Umbilical cord (tissue), 2 donors: ENCODE measurements around the gene HPS4. TPM values are rescaled to one million over a fixed set of nuclear protein-coding genes. Genes with fewer than 3 reads are reported as not detected.
"Not testable (repeated sequence)": the region's sequence is repeated elsewhere in the genome, so short reads cannot be mapped to it uniquely, and the experiment has no call there.

Experiments used
- DNase-seq: peaks from one replicate; pipeline ENCODE4 v3.0.0-alpha.2; 2015; ENCODE audit warnings: low spot score
- total RNA-seq: library from RNA; depleted of rRNA; stranded (reverse); fragments of >200 nt; gene quantifications from one replicate; pipeline ENCODE4 v1.2.3, GENCODE V29; 2014; ENCODE audit warnings: low replicate concordance; ENCODE audit not compliant: insufficient read depth

Gene HPS4
- total RNA-seq, 1 donor from 2014 or later = 39.7 TPM

DNA sequence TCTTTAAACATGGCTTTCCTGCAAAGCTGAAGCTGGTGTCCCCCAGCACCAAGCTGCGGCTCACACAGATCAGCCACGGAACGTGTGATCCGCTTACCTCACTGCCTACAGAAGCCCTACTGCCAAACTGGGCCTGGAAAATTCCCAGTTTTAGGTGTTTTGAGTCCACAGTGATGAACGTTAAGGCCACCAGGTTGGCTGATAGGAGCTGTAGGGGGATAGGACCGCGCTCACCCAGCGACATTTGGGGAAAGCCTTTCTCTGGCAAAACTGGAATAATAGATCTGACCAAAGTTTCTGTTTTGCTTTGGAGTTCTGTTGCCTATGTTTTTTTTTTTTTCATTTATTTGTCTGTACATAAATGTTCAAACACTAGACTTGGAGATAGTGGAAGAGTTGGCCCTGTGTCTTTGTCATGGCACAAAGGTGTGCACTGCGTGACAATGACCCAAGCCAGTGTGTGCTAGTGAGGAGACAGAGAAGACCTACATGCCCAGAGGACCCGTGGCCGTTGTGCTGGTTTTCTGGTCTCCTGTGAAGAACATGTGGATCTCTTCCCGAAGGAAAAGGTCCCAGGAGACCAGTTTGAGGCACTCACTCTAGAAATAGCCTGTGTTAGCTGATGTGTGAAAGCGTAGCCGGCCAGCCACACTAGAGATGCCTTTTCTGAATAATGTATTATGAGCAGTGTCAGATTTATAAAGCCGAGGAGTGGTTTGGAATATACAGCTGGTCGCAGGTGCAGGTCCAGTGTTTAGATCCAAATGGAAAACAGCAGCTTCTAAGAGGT lies 39.5 kb downstream of the HPS4 start:
- DNase-seq = no peak

DNA sequence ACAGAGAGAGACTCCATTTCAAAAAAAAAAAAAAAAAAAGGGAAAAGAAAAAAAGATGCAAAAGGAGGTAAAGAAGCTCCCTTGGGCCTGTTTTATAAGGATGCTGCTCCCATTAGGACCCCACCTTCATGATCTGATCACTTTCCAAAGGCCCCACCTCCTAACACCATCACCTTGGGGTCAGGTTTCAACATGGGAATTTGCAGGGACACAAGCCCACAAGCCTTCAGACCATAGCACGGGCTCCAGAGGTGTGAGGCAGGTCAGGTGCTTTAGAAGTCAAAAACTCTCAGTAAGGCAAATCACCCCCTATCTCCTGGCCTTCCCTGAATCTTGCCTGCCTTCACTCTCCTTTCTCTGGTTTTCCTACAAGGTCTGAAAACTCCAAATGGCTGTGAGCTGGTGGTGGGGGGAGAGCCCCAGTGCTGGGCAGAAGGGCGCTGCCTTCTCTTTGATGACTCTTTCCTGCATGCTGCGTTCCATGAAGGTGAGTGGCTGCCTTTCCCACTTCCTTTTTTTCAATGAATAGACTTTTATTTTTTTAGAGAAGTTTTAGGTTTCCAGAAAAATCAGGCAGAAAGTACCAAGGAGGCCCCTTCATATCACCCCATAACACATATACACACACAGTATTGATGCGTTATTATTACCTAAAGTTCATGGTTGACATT lies 41.4 kb downstream of the HPS4 start:
- DNase-seq = no peak

DNA sequence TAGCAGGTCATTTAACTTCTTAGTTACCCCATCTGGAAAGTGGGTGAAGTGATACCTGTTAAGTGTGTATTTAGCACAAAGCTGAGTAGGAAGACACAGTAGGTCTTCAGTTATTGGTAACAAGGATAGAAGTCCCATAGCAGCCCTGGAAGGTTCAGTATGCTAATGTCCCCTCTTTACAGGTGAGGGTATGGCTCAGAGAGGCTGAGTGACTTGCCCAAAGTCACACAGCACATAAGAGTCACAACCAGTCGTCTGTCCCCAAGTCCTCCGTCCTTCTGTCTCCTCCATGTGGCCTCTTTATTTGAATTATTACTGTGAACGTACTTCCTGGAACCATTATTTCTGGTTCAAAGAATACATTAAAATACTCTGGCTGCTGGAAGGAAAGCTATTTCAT lies 44.0 kb downstream of the HPS4 start:
- no peak for DNase-seq

DNA sequence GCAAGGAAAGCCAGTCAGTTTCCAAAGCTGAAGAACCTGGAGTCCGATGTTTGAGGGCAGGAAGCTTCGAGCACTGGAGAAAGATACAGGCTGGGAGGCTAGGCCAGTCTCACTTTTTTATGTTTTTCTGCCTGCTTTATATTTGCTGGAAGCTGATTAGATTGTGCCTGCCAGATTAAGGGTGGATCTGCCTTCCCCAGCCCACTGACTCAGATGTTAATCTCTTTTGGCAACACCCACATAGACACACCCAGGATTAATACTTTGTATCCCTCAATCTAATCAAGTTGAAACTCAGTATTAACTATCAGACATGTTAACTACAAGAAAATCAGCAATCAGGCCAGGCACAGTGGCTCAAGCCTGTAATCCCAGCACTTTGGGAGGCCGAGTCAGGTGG lies 44.8 kb downstream of the HPS4 start:
- DNase-seq = not testable (repeated sequence)

DNA sequence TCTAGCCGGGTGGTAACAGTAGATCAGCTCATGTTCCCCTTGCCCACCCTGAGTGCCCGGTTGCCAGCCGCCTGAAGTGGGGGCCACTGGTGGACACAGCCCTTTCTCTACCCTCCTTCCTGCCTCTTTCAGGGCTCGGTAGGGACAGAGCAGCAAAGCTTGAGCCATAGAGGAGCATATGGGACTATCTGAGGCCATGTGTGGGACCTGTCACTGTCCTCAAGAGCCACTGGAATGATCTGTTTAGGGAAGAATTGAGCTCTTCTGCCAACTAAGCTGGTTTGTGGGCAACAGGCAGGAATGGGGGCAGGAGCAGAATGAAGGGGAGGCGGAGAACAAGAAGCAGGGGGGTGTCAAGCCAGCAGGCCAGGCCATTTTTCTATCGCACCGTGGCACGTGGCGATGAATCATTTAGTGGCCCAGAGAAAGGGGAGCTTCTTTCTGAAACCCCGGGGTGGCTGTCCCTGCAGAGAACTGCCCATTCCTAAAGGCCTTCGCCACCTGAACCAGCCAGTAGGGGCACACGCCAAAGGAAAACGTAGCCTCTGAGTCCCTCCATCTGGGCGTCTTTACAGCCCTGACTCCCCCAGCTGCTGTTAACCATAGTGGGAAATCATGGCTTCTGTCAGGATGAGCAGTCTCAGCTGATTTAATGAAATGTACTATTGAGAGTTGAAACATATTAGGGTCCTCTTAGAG lies 45.7 kb downstream of the HPS4 start:
- no peak for DNase-seq

DNA sequence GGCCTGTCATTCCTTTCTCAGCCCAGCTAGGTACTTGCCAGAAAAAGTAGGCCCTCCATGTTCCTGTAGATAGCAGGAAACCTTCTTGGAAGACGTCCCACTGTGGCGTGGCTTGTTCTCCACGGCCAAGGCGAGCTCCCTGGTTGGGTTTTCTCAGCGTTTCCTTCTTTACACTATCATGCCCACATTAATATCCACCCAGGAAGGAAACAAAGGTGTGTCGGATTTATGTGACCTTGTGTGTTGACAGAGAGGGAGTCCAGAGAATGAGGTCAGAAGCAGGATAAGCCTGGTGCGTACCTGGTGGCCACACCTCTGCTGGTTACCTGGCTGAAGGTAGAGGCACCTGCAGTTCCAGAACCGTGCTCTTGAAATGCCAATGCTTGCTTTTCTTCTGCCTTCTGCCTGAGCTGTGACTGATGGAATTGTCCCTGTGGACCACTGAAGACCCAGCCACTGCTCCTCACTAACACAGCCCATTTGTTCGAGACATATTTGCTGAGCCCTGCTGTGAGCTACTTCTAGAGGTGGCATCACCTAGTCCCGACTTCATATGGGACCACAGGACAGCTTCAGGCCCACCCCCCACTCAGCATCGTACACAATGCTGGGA lies 46.6 kb downstream of the HPS4 start:
- no peak for DNase-seq

DNA sequence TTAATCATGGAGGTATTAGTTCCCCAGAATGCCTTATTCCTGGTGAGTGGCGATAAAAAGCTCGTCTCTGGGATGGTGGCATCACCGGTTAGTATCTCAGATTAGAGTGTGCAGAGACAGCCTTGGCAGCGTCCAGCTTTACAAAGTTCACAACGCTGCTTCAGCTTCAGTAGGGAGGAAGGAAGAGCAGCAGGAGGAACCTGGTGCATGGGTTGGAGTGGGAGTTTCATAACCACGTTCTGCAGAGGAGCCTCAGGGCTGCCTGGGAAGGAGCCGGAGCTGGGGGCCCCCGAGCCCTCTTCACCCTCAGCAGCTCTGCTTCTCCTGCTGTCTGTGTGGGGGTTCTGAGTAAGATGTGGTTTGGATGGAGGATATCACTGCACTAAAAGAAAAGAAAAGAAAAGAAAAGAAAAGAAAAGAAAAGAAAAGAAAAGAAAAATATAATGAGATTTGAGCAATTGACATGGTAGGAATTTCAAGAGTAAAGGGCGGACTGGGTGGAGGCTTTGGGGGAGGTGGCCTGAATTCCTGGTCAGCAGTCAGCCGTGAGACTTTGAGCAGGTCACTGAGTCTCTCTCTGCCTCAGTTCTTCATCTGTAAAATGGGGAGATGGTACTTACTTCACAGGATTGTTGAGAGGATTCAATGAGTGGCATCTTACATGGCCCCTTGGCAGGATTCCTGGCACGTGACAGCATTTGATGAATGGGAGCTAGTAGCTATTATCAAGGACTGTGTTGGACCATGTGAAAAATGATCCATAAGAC lies 48.1 kb downstream of the HPS4 start:
- peak; percentile 7 for DNase-seq

DNA sequence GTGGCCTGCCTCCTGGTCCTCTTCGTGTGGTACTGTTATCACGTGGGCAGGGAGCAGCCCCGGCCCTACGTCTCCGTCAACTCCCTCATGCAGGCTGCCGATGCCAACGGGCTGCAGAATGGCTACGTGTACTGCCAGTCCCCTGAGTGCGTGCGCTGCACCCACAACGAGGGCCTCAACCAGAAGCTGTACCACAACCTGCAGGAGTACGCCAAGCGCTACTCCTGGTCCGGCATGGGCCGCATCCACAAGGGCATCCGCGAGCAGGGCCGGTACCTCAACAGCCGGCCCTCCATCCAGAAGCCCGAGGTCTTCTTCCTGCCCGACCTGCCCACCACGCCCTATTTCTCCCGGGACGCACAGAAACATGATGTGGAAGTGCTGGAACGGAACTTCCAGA lies 49.8 kb downstream of the HPS4 start:
- no peak for DNase-seq

DNA sequence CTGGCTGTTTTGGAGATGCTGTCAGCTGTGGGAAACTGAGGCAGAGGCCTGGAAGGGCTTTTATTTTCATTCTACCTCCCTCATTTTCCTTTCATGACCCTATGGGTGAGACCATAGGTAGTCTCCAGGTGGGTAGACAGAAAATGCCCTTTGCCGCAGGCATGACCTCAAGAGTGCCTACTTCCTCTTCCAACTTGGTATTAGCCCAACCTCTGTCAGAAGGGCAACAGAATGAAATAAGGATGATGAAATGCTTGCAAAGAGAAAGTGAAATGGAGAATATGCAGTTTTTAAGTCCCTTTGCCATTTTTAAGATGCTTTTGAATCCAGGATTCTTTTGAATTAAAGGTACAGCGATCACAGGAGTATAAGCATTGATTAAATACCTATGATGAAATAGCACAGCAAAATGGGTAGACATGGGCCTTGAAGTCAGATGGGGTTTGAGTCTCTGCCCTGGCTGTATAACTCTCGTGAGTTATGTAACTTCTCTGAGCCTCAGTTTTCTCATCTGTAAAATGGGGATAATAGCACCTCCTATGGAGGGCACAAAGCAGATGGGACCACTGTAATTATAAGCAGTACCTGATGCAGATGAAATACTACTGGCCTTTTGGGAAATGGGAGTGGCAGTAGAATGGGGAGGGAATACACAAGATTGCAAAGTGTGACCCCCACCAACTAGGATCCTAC lies 50.8 kb downstream of the HPS4 start:
- DNase-seq = no peak

DNA sequence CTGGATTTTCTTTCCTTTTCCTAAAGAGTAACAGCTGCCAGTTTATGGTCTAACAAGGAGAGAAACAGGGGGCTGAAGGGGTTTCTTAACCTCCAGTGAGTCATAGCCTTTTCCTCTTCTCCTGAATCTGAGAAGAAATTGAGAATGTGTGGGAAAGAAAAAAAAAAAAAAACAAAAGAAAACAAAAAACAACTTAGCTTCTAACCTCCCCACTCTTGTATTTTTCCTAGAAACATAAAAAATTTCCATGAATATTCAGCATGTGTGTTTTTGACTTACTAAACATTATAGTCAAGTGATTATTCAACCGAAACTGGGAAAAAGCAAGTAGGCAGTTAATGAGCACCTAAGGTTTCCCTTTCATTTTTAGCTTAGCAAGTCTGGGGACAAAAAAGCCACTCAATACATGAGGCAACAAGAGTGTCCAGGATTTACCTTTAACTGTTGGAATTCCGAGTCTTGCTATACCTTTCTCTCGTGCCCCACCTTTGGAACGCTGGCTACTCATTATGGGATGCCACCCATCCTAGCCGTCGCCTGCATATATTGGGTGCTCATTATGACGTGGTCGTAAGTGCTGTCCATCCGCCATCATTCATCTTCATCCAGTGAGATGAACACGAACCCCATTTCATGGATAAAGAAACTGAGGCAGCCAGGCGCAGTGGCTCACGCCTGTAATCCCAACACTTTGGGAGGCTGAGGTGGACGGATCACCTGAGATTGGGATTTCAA lies 52.2 kb downstream of the HPS4 start:
- DNase-seq = no peak

DNA sequence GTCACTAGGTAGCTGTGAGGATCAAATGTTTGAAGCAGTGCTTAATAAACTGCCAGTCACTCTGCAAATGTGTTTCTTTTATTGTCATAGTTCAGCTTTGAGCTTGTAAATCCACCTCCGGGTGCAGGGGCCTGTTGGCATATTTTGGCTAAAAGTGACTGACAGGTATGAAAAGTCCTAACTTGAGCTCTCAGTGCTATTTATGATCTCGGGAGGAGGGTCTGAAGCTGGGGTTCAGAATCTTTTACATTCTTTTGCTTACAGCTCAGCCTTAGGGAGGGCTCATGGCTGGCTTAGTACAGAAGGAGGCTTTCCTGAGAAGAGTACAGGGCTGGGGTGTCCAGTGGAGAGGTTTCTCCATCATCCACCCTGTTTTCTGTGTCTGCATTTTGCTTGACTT lies 53.0 kb downstream of the HPS4 start:
- DNase-seq = no peak

DNA sequence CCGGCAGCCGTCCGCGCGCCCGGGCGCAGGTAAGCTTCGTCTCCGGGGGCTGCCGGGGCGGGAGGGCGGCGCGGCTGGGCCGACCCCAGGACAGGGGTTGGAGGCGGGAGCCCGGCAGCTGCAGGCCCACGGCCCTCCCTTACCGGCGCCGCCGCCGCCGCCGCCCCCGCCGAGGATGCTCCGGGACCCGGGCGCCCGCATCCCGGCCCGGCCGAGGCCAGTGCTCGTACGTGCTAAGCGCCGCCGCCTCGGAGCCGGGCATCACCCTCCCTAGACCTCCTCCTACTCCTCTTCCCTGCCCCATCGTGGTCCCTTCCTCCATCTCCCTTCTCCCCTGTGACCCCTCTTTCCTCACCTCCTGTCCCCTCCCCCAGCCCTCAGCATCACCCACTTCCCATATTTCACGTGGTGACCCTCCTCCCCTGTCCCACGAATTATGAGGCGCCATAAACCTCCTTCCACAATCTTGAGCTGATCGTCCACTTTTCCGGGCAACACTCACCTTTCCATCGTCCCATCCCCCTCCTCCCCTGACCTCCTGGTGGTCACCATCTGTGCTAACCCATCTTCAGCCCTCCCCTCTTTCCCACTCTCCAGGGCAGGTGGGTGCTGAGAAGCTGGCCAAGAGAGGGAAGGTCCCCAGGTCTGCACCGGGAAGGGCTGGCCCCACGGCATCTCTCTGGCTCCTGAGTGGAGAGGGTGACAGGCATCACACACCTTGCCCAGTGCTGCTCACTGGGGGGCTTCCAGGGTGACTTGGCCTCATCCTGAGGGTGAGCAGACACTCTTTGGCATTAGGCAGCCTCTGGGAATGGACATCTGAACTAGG lies 53.9 kb downstream of the HPS4 start:
- DNase-seq = no peak

DNA sequence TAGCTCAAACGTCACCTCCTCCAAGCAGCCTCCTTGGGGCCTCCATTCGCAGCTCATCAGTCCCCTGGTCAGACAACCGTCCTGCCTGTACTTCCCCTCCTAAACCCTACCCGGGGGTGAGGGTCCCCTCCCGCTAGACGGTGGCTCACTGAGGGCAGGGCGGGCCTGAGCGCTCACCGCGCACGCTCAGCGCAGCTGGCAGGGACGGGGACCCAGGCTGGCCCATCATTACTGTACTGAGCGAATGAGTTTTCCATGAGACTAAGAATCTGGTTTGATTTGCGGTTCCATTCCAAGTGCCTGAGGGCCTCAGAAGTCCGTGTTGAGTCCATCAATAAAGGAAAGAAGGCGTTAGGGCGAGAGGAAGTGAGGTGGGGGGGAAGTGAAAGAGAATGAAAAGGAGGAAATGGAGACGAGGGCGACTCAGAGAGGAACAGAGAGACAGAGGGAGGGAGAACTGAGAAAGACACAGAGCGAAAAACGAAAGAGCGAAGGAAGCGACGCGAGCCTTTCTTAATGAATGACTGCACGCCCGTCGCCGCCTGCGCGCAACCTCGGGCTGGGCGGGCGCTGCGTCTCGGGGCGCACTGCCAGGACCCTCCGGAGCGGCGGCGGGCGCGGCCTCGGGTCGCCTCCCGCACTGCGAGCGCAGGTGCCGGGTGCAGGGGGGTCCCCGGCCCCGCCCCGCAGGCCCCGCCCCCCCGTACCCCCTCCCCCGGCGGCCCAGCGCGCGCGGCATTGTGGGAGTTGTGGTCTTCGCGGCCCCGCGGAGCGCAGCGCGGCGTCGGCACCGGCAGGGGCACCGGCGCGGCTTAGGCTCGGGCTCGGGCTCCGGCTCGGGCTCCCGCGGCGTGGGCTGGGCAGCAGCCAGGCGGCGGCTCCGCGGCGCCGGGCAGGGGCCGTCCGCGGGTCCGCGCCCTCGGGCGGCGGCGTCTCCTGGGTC lies 54.8 kb downstream of the HPS4 start, which contains the start of gene ASPHD2:
Gene ASPHD2, plus strand, starts transcription at position 746 of the 943 bp plus-strand sequence. CDS start 4,356 bp downstream, outside the sequence.
- DNase-seq = peak; percentile 57

DNA sequence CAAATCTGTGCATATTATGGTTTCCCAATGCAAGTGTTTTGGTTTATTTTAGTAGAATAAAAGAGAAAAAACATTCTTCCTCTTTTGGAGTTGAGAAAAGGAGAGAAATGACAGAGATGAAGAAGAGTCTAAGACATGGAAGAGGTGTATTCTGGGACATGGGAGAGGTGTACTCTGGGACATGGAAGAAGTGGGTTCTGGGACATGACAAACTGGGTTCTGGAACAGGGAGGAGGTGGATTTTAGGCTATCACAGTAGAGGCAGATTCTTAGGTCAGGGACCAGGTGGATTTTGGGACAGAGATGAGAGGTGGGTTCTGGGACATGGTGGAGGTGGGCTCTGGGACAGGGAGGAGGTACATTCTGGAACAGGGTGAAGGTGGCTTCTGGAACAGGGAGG lies 56.7 kb downstream of the HPS4 start:
- no peak for DNase-seq

DNA sequence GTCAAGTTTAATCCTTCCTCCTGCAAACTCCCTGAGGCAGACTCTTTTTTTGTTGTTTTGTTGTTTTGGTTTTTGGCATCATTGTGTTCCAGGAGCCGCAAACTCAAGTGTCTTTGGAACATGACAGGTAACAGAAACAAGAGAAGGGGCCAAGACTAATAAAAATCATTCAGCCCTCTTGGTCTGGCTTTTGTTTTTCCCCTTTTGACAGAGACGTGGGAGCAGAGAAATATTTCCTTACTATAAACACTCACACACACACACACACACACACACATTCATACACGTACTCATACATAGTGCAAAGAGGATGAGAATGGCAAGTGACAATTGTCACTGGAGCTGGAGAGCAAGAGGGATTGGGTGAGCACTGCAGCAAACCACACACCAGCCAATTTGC lies 65.0 kb downstream of the HPS4 start:
- DNase-seq = peak; percentile 13

DNA sequence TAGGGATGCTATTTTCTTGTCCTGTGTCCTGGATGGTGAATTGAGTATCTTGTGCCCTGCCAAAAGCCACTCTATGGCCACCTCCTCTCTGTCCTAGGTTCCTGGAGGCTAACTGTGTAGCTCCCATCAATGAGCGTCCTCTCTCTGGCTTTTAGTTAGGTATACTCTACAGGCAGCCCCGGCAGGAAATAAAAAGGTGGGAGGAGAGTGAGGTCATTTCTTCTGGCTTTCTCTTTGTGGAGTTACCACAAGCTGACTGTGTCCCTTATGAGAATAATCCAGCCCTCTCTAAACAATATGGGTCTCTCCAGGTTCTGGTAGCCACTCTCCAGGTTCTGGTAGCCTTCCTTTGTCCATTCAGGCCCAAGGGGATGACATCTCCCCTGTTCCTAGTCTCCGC lies 66.2 kb downstream of the HPS4 start:
- DNase-seq = no peak

DNA sequence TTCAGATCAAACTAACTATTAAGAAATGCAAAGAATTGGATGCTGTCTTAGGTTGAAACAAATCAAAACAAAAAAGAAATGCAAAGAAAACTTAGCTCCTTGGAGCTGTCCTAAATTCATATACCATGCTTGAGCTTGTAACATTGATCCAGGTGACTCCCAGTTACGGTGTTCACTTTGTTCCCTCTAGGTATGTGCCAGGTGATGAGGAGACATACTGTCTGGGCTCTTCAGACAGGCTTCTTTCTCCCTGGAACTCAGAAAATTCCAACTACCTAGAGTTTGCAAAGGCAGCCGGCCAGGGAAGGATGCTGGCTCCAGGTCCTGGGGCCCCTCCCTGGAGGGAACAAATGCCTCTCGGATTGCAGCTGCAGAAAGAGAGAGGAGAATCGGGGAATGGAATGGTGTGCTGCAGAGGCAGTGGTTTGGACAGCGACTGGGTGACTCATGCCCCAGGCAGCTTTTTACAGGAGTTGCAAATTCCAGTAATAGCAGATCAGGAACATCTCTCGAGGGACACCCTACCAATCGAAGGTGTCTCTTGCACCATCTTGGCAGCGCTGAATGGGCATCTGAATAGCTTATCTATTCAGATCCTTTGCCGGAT lies 66.8 kb downstream of the HPS4 start:
- peak; percentile 66 for DNase-seq

DNA sequence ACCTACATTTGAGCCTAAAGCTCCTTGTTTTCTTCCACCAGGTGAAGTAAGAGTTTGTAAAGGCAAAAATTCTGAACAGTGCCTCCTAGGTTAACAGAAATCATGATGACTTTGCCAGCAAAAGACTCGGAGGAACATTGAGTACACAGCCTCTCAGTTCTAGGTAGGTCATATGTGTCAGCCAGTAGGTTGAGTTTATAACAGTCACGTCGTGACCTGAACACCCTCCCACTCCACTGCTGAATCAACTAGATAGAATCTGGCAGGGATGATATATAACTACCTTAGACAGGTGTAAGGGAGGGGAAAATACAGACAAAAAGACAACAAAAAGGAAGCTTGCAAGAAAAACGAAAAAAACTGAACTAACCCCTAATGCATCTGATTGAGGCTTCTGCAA lies 67.3 kb downstream of the HPS4 start:
- DNase-seq = no peak
